ES-I3 (cell line): Measurements from ENCODE around the gene GABARAPL1.
"Not testable (repeated sequence)": the region's sequence is repeated elsewhere in the genome, so short reads cannot be mapped to it uniquely, and the experiment has no call there.

Experiments used
- H3K36me3 ChIP-seq: 2 replicates; pipeline ENCODE4 v1.6.1; 2013; ENCODE audit warnings: mild to moderate bottlenecking, low read length, control low read depth, moderate library complexity; ENCODE audit not compliant: insufficient read depth
- H3K4me1 ChIP-seq: 2 replicates; pipeline ENCODE4 v1.6.1; 2013; ENCODE audit warnings: mild to moderate bottlenecking, control low read depth, low read length; ENCODE audit not compliant: insufficient read depth
- H3K9ac ChIP-seq: 2 replicates; pipeline ENCODE4 v1.6.1; 2013; ENCODE audit warnings: low read depth, mild to moderate bottlenecking, low read length, moderate library complexity
- H3K9me3 ChIP-seq: 2 replicates; pipeline ENCODE4 v1.6.1; 2013; ENCODE audit warnings: mild to moderate bottlenecking, low read length, moderate library complexity; ENCODE audit not compliant: control insufficient read depth, insufficient read depth

GABARAPL1 gene

GRCh38 chr12:10211940-10212738 lies 538 bp upstream of the GABARAPL1 start:
- H3K9me3 ChIP-seq: no peaks in the 10 kb centered on the region
- H3K36me3 ChIP-seq: no peaks in the 10 kb centered on the region
- peaks cover 10% of the 10 kb centered on the region; the same call in 1 of the 2 replicates for H3K4me1 ChIP-seq
- peak overlapping the region; percentile 70 for H3K9ac ChIP-seq

- peak overlapping the region; percentile 70 for H3K9ac ChIP-seq
- no peaks in the 10 kb centered on the region for H3K9me3 ChIP-seq
- H3K4me1 ChIP-seq: peaks cover 10% of the 10 kb centered on the region; the same call in 1 of the 2 replicates
- H3K36me3 ChIP-seq: peaks cover 2% of the 10 kb centered on the region; the same call in 1 of the 2 replicates
Measured at GRCh38 chr12:10213168-10214135, 775 bp downstream of the GABARAPL1 start.

DNA sequence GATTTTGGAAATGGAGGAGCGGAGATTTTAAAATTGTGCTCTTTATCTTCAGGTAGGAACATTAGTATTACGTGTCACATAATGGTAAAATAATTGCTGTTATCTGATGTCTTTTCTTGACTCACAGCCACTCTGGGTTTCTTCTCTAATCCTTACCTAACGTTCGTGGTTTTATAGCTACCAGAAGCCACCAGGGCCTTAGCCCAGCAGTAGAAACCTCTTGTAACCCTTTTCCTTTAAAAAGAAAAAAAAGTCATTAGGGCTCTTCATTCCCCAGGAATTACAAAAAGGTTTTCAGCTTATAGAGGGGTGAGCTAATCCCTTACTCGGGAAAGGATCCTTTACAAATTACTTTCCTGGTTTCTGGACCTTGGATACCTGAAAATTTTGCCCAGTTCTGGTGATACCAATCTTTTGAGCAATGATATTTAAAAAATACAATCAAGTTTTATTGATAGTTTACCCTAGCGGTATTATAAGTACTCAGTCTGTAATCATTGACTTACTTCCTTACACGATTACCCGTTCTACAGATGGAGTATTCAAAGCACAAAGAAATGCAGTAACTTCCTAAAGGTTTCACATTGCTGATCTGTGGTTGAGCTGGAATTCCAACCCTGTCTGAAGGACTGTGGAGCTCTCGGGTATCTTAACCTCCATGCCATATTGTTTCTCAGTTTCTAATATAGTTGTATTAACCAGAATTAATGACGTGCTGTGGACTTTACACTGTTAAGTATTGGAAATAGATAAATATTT lies 1.6 kb downstream of the GABARAPL1 start:
- Histone ChIP-seq H3K9ac (peak overlapping the region; percentile 70), H3K4me1 (peaks cover 10% of the 10 kb centered on the region; the same call in 1 of the 2 replicates), H3K9me3 (no peaks in the 10 kb centered on the region), H3K36me3 (peaks cover 2% of the 10 kb centered on the region; the same call in 1 of the 2 replicates)

GRCh38 chr12:10214895-10215267 lies 2.2 kb downstream of the GABARAPL1 start:
- Histone ChIP-seq H3K4me1 (peaks cover 10% of the 10 kb centered on the region; the same call in 1 of the 2 replicates), H3K9me3 (no peaks in the 10 kb centered on the region), H3K9ac (peak overlapping the region; percentile 70), H3K36me3 (peaks cover 6% of the 10 kb centered on the region)

GRCh38 chr12:10215436-10215835 lies 2.8 kb downstream of the GABARAPL1 start:
- Histone ChIP-seq H3K9me3 (no peaks in the 10 kb centered on the region), H3K4me1 (peaks cover 10% of the 10 kb centered on the region; the same call in 1 of the 2 replicates), H3K36me3 (peaks cover 12% of the 10 kb centered on the region), H3K9ac (peak overlapping the region; percentile 70; the same call in 1 of the 2 replicates)

DNA sequence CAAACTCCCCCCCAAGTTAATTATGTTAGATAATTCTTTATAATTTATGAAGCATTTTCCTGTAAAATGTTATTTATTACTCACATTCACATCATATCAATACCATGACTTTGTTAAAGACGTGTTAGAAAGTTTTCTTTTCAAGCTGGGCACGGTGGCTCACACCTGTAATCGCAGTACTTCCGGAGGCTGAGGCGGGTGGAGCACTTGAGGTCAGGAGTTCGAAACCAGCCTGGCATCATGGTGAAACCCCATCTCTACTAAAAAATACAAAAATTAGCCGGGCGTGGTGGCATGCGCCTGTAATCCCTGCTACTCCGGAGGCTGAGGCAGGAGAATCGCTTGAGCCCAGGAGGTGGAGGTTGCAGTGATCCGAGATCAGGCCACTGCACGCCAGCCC lies 3.3 kb downstream of the GABARAPL1 start:
- H3K9ac ChIP-seq, H3K9me3 ChIP-seq: not testable (repeated sequence)
- H3K36me3 ChIP-seq: peaks cover 17% of the 10 kb centered on the region
- H3K4me1 ChIP-seq: peaks cover 10% of the 10 kb centered on the region; the same call in 1 of the 2 replicates

GRCh38 chr12:10218021-10218420 lies 5.3 kb downstream of the GABARAPL1 start:
- Histone ChIP-seq H3K9ac (no peak overlapping the region), H3K36me3 (peaks cover 25% of the 10 kb centered on the region), H3K9me3 (no peaks in the 10 kb centered on the region), H3K4me1 (peaks cover 10% of the 10 kb centered on the region; the same call in 1 of the 2 replicates)

DNA sequence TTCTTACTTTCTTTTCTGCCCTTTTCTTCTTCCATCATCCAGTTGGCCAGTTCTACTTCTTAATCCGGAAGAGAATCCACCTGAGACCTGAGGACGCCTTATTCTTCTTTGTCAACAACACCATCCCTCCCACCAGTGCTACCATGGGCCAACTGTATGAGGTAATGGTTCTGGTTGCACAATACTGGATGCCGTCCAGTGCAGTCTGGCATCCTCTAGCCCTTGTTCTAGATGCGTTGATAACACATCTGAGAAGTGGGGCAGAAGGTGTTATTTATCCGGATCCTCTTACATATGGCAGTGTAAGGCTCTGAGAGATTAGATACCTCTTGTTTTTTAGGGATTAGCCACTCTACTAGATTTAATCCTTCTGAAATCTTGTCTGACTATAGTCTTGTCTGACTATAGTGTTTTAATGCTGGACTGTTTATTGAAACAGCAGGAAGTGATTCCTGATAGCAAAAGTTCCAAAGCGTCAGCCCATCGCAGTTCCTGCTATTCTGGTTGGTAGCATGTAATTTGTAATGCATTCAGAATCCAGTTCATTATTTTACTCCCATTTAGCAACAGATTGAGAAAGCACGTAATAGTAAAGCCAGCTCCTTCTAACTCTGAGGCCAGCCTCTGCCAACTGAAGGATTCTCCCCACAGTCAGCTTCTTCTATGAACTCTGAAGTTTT lies 7.9 kb downstream of the GABARAPL1 start:
- Histone ChIP-seq H3K36me3 (peaks cover 35% of the 10 kb centered on the region), H3K9me3 (no peaks in the 10 kb centered on the region), H3K9ac (no peak overlapping the region), H3K4me1 (0 out of 2 replicates have a peak, but pooled peaks cover under 1% of the 10 kb centered on the region)

DNA sequence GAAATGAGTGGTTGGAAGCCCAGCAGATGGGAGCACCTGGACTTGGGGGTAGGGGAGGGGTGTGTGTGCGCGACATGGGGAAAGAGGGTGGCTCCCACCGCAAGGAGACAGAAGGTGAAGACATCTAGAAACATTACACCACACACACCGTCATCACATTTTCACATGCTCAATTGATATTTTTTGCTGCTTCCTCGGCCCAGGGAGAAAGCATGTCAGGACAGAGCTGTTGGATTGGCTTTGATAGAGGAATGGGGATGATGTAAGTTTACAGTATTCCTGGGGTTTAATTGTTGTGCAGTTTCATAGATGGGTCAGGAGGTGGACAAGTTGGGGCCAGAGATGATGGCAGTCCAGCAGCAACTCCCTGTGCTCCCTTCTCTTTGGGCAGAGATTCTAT lies 9.2 kb downstream of the GABARAPL1 start:
- Histone ChIP-seq H3K9me3 (no peaks in the 10 kb centered on the region), H3K9ac (no peak overlapping the region), H3K36me3 (peaks cover 35% of the 10 kb centered on the region), H3K4me1 (no peaks in the 10 kb centered on the region)

GRCh38 chr12:10223208-10223607 lies 10.5 kb downstream of the GABARAPL1 start:
- Histone ChIP-seq H3K36me3 (peaks cover 33% of the 10 kb centered on the region), H3K9me3 (no peaks in the 10 kb centered on the region), H3K9ac (no peak overlapping the region), H3K4me1 (no peaks in the 10 kb centered on the region)

- H3K9me3 ChIP-seq, H3K4me1 ChIP-seq, H3K9ac ChIP-seq: not testable (repeated sequence)
- peaks cover 24% of the 10 kb centered on the region for H3K36me3 ChIP-seq
Measured at GRCh38 chr12:10225426-10225825, 12.7 kb downstream of the GABARAPL1 start.

DNA sequence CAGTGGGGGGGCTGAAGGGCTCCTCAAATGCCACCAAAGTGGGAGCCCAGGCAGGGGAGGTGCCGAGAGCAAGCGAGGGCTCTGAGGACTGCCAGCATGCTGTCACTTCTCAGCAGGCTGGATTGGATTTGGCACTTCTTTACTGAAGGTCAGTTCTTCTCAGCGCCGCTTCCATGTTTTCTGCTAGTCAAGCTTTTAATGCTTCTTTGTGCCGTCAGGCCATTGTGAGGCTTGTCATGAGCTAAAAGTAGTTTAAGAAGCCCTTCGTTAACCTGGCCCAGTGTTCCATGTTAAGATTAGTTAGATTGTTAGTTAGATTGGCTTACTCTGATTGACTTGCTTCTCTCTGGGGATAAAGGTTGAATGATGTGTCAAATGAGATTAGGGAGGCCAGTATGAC lies 13.4 kb downstream of the GABARAPL1 start:
- H3K4me1 ChIP-seq: no peaks in the 10 kb centered on the region

GRCh38 chr12:10226731-10227130 lies 14.1 kb downstream of the GABARAPL1 start:
- Histone ChIP-seq H3K9me3 (no peaks in the 10 kb centered on the region), H3K36me3 (peaks cover 19% of the 10 kb centered on the region), H3K9ac (no peak overlapping the region), H3K4me1 (no peaks in the 10 kb centered on the region)

More for the DNA sequence above, 13.4 kb downstream of the GABARAPL1 start:
- H3K9me3 ChIP-seq: no peaks in the 10 kb centered on the region
- H3K36me3 ChIP-seq: peaks cover 19% of the 10 kb centered on the region
- H3K9ac ChIP-seq: peak overlapping the region; percentile 11; the same call in 1 of the 2 replicates
